ENCODE results near the gene CLASRP.

- TF ChIP-seq CTCF (IDR thresholded peaks at IDR 0.05; ENCODE audit: insufficient read depth, low read length) (no peak), POLR2AphosphoS5 (IDR thresholded peaks at IDR 0.05; ENCODE audit: low read depth) (no peak), GABPA (IDR thresholded peaks at IDR 0.05; ENCODE audit: low read depth) (no peak)
These were observed 68.8 kb downstream of the CLASRP start for GRCh38 chr19:45107621-45108150.

Data from HL-60 (cell line).